RWPE2 (cell line): ENCODE data around the gene TNP2.

Experiments
- ATAC-seq: fragments of 200-7000 bp; cut with Tn5 transposase; 3 replicates; pipeline ENCODE4 v1.9.1; 2021; ENCODE audit warnings: low read depth
- DNase-seq: peaks from one replicate; pipeline ENCODE4 v3.0.0-alpha.2; 2020; ENCODE audit warnings: low spot score
- H3K27ac ChIP-seq: fragments of 450-650 bp; 2 replicates; pipeline ENCODE4 v1.5.1; 2017; ENCODE audit warnings: mild to moderate bottlenecking; ENCODE audit not compliant: poor library complexity, severe bottlenecking
- H3K27me3 ChIP-seq: fragments of 250-450 bp; sonication (Bioruptor Pico); 2 replicates; pipeline ENCODE4 v1.5.1; 2021; ENCODE audit warnings: mild to moderate bottlenecking, moderate library complexity; ENCODE audit not compliant: insufficient read depth, poor library complexity, severe bottlenecking
- H3K36me3 ChIP-seq: fragments of 250-450 bp; sonication (Bioruptor Pico); 2 replicates; pipeline ENCODE4 v1.5.1; 2020; ENCODE audit warnings: low read depth, mild to moderate bottlenecking, moderate library complexity
- H3K4me1 ChIP-seq: fragments of 250-450 bp; sonication (Bioruptor Pico); 2 replicates; pipeline ENCODE4 v1.5.1; 2021; ENCODE audit warnings: mild to moderate bottlenecking, moderate library complexity; ENCODE audit not compliant: insufficient read depth, poor library complexity, severe bottlenecking
- H3K4me3 ChIP-seq: fragments of 250-450 bp; sonication (Bioruptor Pico); 2 replicates; pipeline ENCODE4 v1.5.1; 2021; ENCODE audit warnings: mild to moderate bottlenecking, moderate library complexity; ENCODE audit not compliant: severe bottlenecking
- H3K9me3 ChIP-seq: fragments of 250-450 bp; sonication (Bioruptor Pico); 2 replicates; pipeline ENCODE4 v1.5.1; 2021; ENCODE audit warnings: mild to moderate bottlenecking, moderate library complexity; ENCODE audit not compliant: severe bottlenecking
- CTCF ChIP-seq: fragments of 450-650 bp; IDR thresholded peaks from one replicate; pipeline ENCODE4 v1.5.1; 2017; ENCODE audit warnings: mild to moderate bottlenecking, moderate library complexity; ENCODE audit not compliant: poor library complexity, severe bottlenecking

The TNP2 gene

DNA sequence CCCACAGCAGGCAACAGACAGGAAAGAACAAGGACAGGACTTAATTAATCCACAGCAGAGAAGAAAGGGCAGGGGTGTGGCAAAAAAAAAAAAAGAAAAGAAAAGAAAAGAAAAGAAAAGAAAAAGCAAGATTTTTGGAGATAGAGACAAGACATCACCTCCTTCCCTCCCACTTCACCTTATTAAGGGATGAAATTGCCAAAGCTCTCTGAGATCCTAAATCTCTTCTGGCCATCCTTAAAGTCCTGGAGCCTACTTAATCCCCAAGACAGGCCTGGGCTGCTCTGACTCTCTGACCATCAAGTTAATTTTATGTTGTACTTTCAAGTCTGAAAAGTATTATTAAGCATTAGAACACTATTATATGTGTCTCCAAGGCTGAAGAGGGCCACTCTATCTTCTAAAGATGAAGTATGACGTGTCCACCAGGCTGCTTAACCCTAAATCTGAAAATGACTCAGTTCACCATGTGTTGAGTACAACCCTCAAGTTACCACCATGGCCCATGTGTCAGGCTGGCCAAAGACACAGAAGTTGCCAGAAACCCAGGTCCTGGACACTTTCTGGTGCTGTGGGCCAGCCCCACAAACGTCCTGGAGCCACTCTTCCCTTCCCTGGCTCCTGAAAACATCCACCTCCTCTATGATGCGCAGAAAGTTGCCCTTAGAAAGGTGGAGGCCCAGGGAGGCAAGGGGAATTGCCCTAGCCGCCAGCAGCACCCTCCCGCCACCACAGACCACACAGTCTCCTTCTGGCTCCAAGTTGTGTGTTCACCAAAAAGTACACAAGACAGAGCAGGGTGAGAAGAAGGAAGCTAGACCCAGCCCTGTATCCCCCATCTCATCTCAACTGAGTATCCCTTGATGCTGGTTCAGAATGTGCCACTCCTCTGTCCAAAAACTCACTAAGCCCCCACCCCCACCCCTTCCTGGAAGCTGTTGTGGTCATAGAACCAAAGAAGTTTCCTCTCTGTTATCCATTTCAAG lies 15.8 kb downstream of the TNP2 start:
- no peak for DNase-seq
- no peak overlapping the region for H3K4me3 ChIP-seq
- H3K9me3 ChIP-seq, result no peaks in the 10 kb centered on the region
- H3K27ac ChIP-seq, result no peak overlapping the region
- no peaks in the 10 kb centered on the region for H3K36me3 ChIP-seq
- no peaks in the 10 kb centered on the region for H3K4me1 ChIP-seq
- no peak for TF ChIP-seq CTCF
- no peak for ATAC-seq
- no peaks in the 10 kb centered on the region for H3K27me3 ChIP-seq

DNA sequence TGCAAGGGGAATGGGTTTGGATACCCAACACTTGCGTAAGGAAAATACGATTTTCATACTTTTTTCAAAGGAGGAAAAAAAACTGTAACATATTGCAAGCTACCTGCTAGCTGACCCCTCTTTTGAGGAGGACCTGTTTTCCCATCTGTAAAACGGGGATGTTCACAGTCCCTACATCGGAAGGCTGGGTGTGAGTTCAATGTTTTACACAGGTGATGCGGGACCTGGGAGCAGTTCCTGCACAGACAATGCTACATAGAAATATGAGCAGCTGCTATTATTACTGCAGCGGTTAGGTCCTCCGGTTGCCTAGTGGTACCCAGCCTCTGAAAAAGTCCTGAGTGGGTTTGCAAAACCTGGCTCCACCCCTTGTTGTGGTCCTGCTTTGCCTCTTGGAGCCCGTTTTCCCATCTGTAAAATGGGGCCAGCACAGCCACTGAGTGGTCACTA lies 16.6 kb downstream of the TNP2 start:
- Histone ChIP-seq H3K4me3 (no peak overlapping the region), H3K36me3 (no peaks in the 10 kb centered on the region), H3K27ac (no peak overlapping the region), H3K27me3 (no peaks in the 10 kb centered on the region), H3K4me1 (no peaks in the 10 kb centered on the region), H3K9me3 (no peaks in the 10 kb centered on the region)
- DNase-seq (no peak), ATAC-seq (no peak)
- no peak for TF ChIP-seq CTCF

DNA sequence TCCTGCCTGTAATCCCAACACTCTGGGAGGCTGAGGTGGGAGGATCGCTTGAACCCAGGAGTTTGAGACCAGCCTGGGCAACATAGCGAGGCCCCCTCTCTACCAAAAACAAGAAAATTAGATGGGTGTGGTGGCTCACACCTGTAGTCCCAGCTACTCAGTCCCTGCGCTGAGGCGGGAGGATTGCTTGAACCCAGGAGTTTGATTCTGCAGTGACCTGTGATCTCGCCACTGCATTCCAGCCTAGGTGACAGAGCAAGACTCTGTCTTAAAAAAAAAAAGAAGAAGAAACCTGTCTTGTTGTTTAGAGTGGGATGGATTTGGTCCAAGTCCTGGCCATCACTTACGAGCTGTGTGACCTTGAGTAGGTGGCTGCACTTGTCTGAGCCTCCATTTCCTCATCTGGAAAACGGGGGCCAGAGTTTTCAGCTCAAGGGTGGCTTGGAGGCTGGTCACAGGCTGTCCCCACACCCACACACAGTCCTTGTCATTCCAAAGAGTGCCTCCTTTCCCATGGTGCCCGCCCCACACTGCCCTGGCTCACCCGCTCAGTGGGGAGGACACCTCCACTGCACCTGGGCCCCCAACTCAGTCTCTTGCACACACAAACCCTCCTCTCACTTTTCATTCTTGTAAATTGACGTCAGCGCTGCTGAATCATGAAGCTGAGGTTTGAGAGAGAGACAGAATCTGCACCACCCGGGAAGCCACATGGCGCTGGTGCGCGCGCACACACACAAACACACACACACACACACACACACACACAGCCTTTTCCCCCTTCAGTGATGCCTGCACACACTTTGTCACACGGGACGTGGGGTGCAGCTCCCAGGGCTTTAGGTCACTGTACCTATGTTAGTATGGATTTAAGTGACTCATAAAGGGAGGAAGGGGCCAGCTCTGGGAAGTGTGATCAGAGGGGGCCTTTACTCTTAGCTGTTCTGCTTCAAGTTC lies 17.3 kb downstream of the TNP2 start:
- Histone ChIP-seq H3K9me3 (no peaks in the 10 kb centered on the region), H3K27me3 (no peaks in the 10 kb centered on the region), H3K36me3 (no peaks in the 10 kb centered on the region), H3K4me3 (no peak overlapping the region), H3K4me1 (no peaks in the 10 kb centered on the region), H3K27ac (no peak overlapping the region)
- no peak for DNase-seq
- no peak for TF ChIP-seq CTCF
- no peak for ATAC-seq

DNA sequence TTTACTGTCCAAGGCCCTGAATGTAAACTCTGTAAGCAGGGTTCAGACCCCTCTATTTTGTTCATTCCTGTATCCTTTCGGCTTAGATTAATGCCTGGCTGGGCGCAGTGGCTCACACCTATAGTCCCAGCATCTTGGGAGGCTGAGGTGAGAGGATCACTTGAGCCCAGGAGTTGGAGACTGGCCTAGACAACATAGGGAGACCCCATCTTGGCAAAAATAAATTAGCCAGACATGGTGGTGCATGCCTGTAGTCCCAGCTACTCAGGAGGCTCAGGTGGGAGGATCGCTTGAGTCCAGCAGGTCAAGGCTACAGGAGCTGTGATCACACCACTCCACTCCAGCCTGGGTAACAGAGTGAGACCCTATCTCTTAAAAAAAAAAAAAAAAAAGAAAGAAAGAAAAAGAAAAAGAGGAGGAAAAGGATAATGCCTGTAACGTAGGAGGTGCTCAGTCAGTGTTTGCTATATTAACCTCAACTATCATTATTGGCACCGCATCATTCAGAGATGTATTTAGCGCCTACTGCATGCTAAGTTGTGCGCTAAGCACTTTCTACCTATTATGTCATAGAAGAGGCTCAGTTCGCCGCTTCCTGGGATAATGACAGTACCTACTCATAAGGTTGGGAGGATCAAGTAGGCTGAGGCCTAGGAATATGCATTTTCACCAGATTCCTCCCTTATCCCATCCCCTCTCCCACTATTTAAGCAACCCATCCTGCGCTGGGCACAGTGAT lies 18.2 kb downstream of the TNP2 start:
- Histone ChIP-seq H3K36me3 (no peaks in the 10 kb centered on the region), H3K4me3 (no peak overlapping the region), H3K27me3 (no peaks in the 10 kb centered on the region), H3K27ac (no peak overlapping the region), H3K9me3 (no peaks in the 10 kb centered on the region), H3K4me1 (no peaks in the 10 kb centered on the region)
- DNase-seq (no peak), ATAC-seq (no peak)
- no peak for TF ChIP-seq CTCF
